Raji (cell line): ENCODE results near the gene KRT78.

Experiments
- POLR2A ChIP-seq: IDR thresholded peaks from 2 replicates; pipeline ENCODE4 v1.6.1; 2011; ENCODE audit warnings: low read depth, low read length, control low read depth; ENCODE audit not compliant: insufficient read depth

Gene KRT78

GRCh38 chr12:52789637-52790426 is 59.0 kb downstream of the KRT78 start:
- no peak for TF ChIP-seq POLR2A

GRCh38 chr12:52788876-52789636 is 59.7 kb downstream of the KRT78 start:
- TF ChIP-seq POLR2A = no peak

DNA sequence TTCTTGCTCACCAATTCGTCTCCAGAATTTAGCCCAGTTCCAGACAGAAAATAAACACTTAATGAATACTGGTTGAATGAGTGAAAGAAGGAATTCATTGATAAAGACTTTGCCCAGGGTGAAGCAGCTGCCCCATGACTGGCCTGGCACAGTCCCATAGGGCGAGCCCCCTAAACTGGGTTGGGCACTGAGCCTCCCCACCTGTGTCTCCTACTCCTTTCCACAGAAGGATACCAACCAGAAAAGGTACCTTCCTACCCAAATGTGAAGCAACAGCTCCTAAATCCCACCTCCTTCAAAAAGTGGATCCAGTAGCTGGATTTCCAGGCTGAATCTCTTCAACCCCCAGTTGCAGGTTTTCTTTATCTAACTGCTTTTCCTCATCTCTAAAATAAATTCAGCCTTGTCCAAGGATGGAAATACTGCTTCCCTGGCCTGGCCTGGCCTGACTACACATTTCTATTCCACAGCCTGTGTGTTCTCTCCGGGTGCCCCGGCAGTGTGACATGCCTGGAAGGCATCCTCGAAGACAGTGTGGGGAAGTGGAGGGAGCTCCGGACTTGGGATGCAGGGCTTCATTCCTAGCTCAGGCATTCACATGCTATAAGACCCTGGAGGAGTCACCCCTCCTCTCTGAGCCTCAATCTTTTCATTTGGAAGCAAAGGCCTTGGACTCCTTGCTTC is 60.5 kb downstream of the KRT78 start:
- TF ChIP-seq POLR2A = no peak
